Effector memory CD4-positive, alpha-beta T cell (primary cell): ENCODE results near the gene BRWD1.

Source experiments
- DNase-seq, 3 donors: peaks; one replicate each; pipeline ENCODE4 v3.0.0-alpha.2; 2020
- H3K27ac ChIP-seq: 2 replicates; pipeline ENCODE4 v1.7.0; 2013; ENCODE audit warnings: mild to moderate bottlenecking, low read length, moderate library complexity; ENCODE audit not compliant: insufficient read depth, poor library complexity, severe bottlenecking
- H3K27me3 ChIP-seq: replicated peaks from 2 replicates; pipeline ENCODE4 v1.7.0; 2013; ENCODE audit warnings: mild to moderate bottlenecking, low read length; ENCODE audit not compliant: insufficient read depth, control insufficient read depth, poor library complexity, severe bottlenecking
- H3K36me3 ChIP-seq: 2 replicates; pipeline ENCODE4 v1.7.0; 2013; ENCODE audit warnings: mild to moderate bottlenecking, low read length, moderate library complexity; ENCODE audit not compliant: control insufficient read depth, insufficient read depth
- H3K4me1 ChIP-seq: 2 replicates; pipeline ENCODE4 v1.7.0; 2013; ENCODE audit warnings: low read length, mild to moderate bottlenecking; ENCODE audit not compliant: control insufficient read depth, insufficient read depth, poor library complexity, severe bottlenecking
- H3K4me3 ChIP-seq: 2 replicates; pipeline ENCODE4 v1.7.0; 2013; ENCODE audit warnings: low read length, low read depth, mild to moderate bottlenecking; ENCODE audit not compliant: insufficient read depth, poor library complexity, severe bottlenecking
- H3K9me3 ChIP-seq: 2 replicates; pipeline ENCODE4 v1.7.0; 2013; ENCODE audit warnings: mild to moderate bottlenecking, low read length, moderate library complexity; ENCODE audit not compliant: control insufficient read depth
- total RNA-seq, 3 donors: gene quantifications; one replicate each; lab custom pipeline; 2026; lab: John Stamatoyannopoulos, UW

Gene BRWD1
- 191 to 232 (median 226) reads per million in 3 donors for total RNA-seq

DNA sequence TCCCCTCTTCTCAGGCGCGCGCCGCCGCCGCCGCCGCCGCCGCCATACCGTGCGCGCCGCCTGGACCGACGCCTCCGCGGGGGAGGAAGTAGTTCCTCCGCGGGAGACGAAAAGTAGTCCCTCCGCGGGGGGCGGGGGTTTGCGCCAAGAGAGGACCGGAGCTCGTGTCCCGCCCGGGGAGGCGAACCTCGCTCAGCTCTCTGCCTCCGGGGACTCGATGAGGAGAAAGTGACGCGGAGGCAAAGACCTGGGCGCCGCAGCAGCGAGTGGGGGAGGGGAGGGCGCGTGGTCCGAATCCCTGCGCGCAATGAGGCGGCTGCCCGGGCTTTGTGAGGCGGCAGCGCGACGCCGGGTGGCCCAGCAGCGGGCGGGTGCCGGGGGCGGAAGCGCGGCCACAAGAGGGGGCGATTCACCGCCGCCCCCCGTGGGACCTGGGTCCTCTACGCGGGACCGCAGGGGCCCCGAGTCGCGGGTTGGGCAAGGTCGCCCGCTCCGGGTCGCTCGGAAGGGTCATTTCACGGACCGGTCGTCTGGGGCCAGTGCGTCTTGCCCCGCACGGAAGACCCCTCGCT is at the start of gene BRWD1:
Gene BRWD1, minus strand, starts transcription at position 62 of the 572 bp plus-strand sequence. CDS start 141 bp downstream, outside the sequence.
- peak; percentile 63 to 66 (median 65) for DNase-seq
- Histone ChIP-seq H3K9me3 (no peaks in the 10 kb centered on the region), H3K4me1 (peaks cover 16% of the 10 kb centered on the region), H3K27ac (peak within 1 kb of the TSS; percentile 82), H3K4me3 (peak within 1 kb of the TSS; percentile 96), H3K36me3 (no peaks in the 10 kb centered on the region), H3K27me3 (no peaks in the 10 kb centered on the region)

- no peak for DNase-seq
- no peak overlapping the region for H3K27ac ChIP-seq
- no peak overlapping the region for H3K4me3 ChIP-seq
- H3K36me3 ChIP-seq = no peaks in the 10 kb centered on the region
- no peaks in the 10 kb centered on the region for H3K9me3 ChIP-seq
- no peaks in the 10 kb centered on the region for H3K27me3 ChIP-seq
- H3K4me1 ChIP-seq = no peaks in the 10 kb centered on the region
These were observed 49.3 kb upstream of the BRWD1 start for GRCh38 chr21:39362733-39363132.

GRCh38 chr21:39359382-39359781 is 46.0 kb upstream of the BRWD1 start:
- Histone ChIP-seq H3K27ac (no peak overlapping the region), H3K4me3 (no peak overlapping the region), H3K27me3 (no peaks in the 10 kb centered on the region), H3K4me1 (no peaks in the 10 kb centered on the region), H3K9me3 (no peaks in the 10 kb centered on the region), H3K36me3 (no peaks in the 10 kb centered on the region)
- DNase-seq = no peak

DNA sequence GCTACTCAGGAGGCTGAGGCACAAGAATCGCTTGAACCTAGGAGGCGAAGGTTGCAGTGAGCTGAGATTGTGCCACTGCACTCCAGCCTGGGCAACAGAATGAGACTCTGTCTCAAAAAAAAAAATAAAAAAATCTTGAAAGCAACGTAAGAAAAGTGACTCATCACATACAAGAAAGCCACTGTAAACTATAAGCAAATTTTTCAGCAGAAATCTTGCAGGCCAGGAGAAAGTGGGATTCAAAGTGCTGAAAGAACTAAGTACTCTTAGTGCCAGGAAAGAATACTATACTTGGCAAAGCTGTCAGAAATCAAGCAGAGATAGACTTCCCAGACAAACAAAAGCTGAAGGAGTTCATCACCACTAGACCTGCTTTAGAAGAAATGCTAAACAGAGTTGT is 39.9 kb upstream of the BRWD1 start:
- DNase-seq = no peak
- H3K27ac ChIP-seq = no peak overlapping the region

DNA sequence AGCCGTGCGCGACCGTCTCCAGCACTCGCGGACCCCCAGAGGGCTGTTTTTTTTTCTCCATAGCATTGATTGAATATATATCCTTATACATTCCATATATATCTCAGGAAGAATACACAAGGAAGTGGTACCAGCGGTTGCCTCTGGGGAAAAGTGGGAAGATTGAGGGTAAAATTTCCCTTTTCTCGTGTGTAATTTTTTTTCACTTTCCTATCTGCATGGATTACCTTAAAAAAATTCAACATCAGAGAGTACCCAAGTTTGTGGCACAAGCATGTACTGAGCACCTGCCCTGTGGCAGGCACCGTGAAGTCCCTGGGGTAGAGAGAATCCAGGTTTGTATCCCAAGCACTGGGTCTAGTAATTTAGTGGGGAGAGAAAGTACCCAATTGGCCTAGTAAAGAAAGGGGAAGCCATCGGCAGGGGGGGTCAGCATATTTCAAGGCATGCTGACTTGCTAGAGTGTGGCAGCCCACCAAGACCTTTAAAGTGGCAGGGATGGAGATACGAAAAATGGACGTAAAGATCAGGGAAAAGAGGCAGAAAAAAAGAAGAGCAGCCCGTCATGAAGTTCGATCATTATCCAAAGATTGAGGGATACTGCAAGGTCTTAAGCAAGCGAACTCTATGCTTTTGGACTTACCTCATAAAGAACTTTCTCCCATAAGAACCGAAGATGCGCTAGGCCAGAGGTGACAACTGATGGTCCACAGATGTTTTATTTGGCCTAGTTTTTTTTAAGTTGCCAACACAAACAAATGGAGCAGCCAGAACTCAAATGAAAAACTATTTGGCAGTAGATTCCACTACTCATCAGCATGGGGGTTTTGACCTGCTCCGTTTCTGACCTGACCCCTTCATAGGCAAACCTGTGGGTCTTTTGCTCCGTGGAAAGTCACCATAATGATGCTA is 36.9 kb upstream of the BRWD1 start:
- Histone ChIP-seq H3K4me3 (peak overlapping the region; percentile 61), H3K9me3 (no peaks in the 10 kb centered on the region), H3K4me1 (peaks cover 12% of the 10 kb centered on the region), H3K36me3 (no peaks in the 10 kb centered on the region), H3K27ac (peak overlapping the region; percentile 74), H3K27me3 (no peaks in the 10 kb centered on the region)
- DNase-seq = no peak

More for the DNA sequence above, 39.9 kb upstream of the BRWD1 start:
- no peaks in the 10 kb centered on the region for H3K27me3 ChIP-seq
- no peaks in the 10 kb centered on the region for H3K36me3 ChIP-seq
- no peak overlapping the region for H3K4me3 ChIP-seq
- H3K4me1 ChIP-seq = peaks cover 5% of the 10 kb centered on the region
- no peaks in the 10 kb centered on the region for H3K9me3 ChIP-seq

DNA sequence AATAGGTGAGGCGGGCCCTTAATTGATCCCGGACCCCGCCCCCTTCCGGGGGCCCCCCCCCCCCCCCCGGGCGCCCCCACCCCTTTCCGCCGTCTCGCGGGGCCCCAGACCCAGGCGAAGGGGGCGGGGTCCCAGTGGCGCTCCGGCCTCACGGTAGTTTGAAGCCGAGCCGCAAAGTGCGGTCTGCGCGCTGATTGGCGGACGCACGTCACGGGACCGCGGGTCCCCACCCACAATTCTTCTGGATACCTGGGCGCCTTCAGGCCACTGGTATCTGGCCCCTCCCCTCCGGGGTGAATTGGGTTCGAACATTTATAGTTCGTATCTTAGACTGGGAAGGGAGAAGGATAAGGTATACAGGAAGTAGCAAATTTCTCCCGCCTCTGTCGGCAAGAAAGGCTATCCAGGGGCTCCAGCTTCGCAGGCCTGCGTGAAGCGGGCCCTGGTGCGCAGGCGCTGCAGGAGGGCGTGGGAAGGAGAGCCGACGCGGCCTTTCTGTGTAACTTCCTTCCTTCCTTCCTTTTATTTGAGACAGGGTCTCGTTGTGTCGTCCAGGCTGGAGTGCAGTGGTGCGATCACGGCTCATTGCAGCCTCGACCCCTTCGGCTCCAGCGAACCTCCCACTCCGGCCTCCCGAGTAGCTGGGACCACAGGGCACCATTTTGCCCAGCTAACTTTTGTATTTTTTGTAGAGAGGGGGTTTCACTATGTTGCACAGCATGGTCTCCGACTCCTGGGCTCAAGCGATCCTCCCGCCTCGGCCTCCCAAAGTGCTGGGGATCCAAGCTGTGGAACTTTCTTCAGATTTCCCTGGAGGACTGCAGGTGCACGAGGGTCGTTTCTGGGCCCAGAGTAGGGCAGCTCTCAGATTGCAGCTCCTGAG is 36.0 kb upstream of the BRWD1 start:
- Histone ChIP-seq H3K27me3 (no peaks in the 10 kb centered on the region), H3K4me3 (peak overlapping the region; percentile 61), H3K4me1 (peaks cover 12% of the 10 kb centered on the region), H3K9me3 (no peaks in the 10 kb centered on the region), H3K27ac (peak overlapping the region; percentile 74), H3K36me3 (no peaks in the 10 kb centered on the region)
- peak; percentile 93 to 94 (median 94) for DNase-seq

GRCh38 chr21:39348355-39349210 is 35.2 kb upstream of the BRWD1 start, which contains the start of gene HMGN1:
Gene HMGN1 (minus strand): TSS chr21:39349088. CDS start chr21:39348917, 171 bp downstream.
- DNase-seq = peak; percentile 82 to 85 (median 83)
- Histone ChIP-seq H3K27ac (peak within 1 kb of the TSS; percentile 82), H3K36me3 (peaks cover 5% of the 10 kb centered on the region), H3K9me3 (no peaks in the 10 kb centered on the region), H3K4me3 (peak within 1 kb of the TSS; percentile 70), H3K27me3 (no peaks in the 10 kb centered on the region), H3K4me1 (peaks cover 12% of the 10 kb centered on the region)

DNA sequence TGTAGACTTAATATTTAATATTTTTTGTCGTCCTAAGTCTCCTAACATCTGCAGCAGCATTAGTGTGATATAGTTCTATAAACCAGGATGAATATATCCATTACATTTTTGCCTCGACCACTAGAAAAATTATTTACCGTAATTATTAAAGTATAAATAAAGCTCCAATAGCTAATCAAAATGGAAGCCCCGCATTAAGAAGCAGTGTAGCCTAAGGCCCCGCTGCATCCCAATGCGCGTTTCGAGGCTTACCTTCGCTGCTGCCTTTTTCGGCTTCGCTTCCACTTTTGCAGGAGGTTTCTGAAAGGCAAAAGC is 34.6 kb upstream of the BRWD1 start:
- Histone ChIP-seq H3K27ac (peak overlapping the region; percentile 82), H3K9me3 (no peaks in the 10 kb centered on the region), H3K27me3 (no peaks in the 10 kb centered on the region), H3K36me3 (peaks cover 11% of the 10 kb centered on the region), H3K4me3 (peak overlapping the region; percentile 70), H3K4me1 (peaks cover 12% of the 10 kb centered on the region)
- DNase-seq = no peak

DNA sequence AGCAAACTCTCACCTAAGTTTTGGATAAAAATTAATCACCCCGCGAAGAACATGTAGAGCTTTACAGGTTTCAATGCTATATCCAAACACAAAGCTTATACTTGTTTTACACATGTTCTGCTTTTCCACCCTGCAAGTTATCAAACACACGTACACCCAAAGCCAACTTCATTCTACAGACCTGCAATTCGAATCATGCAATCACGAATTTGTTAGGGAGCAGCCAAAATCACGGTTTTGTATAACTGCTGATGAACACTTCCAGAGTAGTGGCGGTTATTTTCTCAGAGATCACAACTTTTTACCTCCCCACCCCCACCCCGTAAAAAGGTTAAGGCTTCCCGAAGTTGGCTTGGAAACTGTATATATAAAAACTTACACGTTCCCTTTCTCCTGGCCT is 34.1 kb upstream of the BRWD1 start:
- DNase-seq = no peak
- peaks cover 12% of the 10 kb centered on the region for H3K36me3 ChIP-seq
- no peaks in the 10 kb centered on the region for H3K9me3 ChIP-seq
- H3K27me3 ChIP-seq = no peaks in the 10 kb centered on the region
- H3K4me1 ChIP-seq = peaks cover 12% of the 10 kb centered on the region
- peak overlapping the region; percentile 70 for H3K4me3 ChIP-seq
- H3K27ac ChIP-seq = peak overlapping the region; percentile 82
